COLO829 (cell line): ENCODE results near the gene GHRL.

Source experiments
- DNase-seq: peaks from one replicate; pipeline ENCODE4 v3.0.0; 2012; ENCODE audit warnings: low spot score

The GHRL gene

DNA sequence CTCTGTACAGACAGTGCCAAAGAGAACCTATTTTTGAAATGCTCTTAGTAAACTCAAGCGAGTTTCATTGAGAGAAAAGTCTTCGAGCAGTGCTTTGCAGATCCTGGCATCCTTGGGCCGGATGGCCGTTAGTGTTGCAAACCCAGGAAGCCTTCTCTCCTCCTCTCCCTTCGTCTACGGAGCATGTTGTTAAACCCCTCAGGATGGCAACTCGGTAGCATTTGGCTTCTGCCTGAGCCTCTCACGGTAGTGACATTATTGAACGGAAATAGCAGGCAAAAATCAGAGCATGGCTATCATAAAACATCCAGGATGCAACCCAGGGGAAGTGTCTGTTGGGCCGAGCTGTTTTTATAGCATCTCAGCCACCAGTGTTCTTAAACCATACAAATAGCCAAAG is 34.8 kb upstream of the GHRL start:
- DNase-seq, result no peak

DNA sequence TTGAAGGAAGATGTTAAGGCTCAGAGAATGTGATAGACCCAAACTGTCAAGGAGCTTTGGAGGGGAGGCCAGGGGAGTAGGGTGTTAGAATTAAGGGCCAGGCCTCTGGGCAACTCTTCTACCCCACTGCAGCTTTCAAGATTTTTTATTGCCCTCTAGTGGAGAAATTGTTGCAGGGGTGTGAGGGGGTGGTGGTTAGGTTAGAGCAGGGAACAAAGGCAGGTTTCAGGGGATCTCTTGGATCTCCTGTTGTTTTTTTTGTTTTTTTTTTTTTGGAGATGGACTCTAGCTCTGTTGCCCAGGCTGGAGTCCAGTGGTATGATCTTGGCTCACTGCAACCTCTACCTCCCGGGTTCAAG is 29.6 kb upstream of the GHRL start:
- no peak for DNase-seq

DNA sequence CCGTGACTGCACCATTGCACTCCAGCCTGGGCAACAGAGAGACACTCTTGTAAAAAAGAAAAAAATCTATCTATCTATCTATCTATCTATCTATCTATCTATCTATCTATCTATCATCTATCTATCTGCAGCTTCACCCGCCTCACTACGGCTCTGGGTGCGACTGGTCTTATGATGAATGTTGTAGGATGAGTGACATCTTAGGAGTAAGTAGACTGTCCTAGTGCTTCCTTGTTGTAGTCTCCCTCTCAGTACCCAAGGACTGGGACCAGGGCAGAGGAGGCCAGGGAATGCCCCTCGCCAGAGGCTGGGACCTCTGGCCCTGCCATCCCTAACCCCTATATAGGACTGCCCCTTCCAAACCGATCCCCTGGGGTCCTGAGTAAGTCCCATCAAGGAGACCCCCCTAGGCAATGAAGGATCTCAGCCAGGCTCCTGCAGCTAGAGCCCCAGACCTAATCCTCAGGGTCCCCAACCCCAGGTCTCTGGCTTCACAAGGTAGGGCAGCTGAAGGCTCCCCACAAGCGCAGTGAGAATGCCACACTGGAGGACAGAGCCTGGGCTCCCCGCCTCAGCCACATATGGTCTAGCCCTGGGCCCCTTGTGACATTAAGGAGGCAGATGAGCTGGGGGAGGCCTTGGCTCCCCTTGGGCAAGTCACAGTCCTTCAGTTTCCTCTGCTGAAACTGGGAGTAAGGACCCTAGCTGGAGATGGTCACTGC is 29.0 kb upstream of the GHRL start:
- no peak for DNase-seq

DNA sequence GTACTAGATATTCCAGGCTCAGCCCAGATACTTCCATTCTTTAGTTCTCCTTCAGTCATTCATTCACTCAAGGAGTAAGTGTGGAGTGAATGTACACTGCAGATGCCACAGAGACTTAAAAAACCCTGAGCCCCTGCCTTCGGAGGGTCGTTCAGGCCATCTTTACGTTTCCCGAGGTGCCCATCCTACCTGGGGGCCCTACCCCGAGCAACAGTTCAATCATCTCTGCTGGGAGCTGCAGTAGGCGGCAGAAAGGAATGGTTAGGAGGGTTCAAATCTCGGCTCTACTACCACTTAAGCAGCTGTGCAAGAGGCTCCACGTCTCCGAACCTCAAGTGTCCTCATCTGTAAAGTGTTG is 27.6 kb upstream of the GHRL start:
- DNase-seq, result no peak

DNA sequence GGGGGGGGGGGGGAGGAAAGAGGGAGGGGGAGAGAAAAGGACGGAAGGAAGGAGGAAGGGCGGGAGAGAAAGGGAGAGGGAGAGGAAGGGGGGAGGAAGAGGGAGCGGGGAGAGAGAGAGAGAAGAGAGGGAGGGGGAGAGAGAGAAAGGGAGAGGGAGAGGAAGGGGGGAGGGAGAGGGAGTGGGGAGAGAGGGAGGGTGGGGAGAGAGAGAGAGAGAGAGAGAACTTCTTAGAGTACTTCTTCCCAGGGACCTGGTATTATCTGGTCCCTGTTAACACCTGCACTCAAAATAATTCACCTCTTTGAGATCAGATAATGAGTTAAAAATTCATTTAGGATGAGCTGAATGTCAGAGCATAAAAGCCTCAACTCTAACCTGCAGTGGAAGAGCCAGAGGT is 27.1 kb upstream of the GHRL start:
- DNase-seq, result no peak

DNA sequence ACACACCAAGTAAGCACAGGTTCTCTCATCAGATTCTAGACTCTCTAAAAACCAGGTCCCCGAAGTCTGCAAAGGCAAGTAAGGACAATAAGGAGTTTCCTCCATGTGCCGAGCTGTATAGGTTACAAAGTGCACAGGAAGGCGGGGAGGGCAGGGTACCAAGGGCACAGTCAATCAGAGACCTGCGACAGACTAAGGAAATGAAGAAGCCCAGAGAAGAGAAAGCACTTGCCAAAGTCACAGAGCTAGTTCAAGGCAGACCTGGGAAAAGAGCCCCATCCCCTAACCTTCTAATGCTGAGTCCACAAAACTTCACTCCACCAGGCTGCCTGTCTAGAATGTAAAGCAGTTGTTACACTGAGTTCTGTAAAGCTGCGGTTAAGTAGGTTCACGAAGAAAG is 26.5 kb upstream of the GHRL start:
- DNase-seq, result no peak

DNA sequence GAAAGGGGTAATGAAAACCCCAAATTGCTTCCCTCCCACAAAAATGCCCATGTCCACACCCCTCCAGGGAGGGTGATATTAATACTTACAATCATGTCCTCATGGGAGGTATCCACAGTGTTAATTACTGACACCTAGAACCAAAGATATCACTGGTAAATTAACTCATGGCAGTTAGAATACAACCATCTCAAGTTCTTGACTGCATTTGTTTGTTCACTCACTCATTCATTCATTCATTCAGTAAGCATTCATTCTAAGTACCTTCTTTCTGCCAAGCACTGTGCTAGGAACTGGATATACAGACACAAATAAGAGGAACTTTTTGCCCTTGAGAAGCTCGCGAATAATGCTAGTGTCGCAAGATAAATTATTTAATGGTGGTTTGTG is 25.2 kb upstream of the GHRL start:
- no peak for DNase-seq

DNA sequence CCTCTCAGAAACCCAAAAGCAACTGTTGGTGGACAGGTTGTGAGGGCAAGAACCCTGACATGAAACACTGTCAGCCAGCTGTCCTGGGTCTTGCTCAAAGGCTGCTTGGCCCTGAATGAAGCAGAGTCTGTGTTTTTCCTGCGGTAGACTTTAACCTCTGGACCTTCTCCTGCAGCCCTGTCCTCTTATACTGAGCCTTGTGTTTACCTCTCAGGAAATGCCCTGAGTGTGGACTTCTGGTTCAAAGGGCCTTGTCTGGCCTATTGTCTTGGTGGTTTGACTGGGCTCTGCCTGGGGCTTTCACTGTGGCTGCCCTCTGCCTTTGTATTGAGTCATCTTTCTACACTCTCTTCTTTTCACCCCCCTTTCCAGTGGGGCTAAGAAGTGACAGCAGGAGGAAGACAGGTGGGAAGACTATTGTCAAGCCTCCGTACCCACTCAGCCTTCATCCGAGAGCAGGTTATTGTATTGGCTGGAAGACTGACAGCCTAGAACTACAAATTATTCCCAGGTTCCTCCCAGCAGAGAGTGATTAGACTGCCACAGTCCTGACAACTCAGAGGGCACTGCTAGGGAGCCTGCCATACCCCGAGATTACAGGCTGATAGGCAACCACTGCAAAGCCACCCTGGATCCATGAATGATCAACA is 24.7 kb upstream of the GHRL start:
- DNase-seq, result no peak

DNA sequence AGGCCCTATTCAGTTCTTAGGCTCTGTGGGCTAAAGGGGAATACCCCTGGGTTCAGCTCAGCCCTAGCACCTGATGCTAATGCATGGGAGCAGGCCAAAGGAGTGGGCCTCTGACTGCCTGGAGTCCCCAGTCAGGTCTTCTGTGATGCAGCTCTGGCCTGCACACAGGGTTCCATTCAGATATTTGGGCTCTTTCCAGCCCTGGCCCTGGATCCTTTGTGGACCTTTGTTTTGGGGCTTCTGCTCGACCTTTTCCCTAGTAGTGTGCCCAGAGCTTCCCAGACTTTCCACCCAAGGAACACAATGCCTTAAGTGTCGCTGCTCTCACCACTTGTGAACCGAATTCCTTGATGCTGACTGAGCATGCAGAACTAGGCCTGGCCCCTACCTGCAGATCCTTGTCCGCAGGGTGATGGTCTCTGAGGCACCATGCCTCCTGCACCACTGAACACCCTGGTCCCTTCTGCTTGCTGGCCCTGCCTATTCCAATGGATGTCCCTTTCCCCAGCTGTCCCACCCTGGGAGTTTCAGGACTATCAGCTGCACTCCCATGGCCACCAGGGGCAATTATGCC is 23.1 kb upstream of the GHRL start:
- no peak for DNase-seq

DNA sequence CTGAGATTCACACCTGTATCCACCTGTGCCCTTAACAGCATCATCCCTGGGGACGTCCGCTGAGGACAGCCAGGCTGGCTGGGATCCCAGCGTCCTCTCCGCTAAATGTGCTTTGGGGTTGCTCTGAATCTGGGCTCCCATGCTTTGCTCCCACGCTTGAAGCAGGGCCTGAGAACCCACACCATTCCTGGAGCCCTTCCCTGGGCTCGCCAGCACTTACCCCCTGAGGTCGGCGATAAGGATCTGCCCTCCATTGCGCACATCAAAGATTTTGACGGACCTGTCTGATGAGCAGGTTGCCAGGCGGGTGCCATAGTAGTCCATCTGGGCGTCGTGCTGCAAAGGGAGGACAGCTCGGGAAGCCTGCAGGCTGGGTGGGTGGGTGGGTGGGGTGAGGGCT is 22.4 kb upstream of the GHRL start:
- no peak for DNase-seq

DNA sequence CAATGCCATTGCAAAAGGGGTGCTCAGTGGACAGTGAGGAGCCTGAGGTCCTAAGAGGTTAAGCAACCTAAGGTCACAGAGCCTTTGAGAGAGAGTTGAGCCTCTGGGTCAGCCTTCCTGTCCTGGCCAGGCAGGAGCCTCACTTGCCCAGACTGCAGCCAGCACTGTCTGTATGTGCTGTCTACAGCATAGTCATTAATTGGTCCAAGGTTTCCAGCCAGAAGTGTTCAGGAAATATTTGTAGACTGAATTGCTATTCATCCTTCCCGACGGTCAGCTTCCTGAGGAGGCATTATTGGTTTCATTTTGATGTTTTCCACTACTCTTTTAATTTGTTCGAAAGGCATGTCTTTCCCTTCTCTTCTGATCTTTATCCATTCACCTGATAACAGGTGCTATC is 20.1 kb upstream of the GHRL start:
- DNase-seq, result no peak

DNA sequence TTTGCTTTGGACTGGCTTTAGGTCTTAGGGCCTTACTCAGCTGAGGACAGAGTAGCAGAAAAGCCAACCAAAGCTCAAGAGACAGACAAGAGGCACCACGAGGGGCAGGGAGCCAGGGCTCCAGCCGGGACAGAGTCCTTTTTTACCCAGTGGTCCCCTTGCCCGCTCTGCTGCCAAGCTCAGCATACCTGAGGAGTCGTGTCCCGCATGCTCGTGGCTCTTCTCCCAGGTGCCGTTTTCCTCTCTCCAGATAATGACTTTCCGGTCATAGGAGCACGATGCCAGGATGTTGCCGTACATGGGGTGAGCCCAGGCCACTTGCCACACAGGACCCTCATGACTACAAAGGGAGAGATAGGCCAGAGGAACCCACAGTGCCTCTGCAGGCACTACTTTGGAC is 19.6 kb upstream of the GHRL start:
- DNase-seq, result no peak

DNA sequence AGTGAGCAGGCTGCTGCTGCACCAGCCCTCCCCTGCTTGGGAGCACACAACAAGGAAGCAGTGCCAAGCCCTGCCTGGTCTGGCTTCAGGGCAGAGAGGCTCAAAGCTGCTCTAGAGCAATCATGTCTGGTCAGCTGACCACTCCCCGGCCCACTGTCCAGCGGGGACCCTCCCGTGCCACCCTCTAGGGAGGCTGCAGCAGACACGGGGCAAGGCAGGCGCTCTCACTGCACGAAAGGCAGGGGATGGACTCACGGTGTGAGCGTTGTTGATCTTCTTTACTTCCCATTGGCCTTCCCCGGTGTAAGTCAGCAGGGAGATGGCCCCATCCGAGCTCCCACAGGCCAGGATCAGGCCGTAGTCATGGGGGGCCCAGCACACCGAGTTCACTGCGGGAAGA is 19.0 kb upstream of the GHRL start:
- no peak for DNase-seq

DNA sequence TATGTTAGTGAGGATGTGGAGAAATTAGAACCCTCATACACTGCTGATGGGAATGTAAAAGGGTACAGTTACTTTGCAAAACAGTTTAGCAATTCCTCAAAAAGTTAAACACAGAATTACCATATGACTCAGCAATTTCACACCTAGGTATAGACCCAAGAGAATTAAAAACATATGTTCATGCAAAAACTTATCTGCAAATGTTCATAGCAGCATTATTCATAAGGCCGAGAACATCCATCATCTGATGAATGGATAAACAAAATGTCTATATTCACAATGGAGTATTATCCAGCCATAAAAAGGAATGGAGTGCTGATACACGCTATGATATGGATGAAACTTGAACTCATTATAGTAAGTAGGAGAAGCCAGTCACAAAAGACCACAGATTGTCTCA is 17.8 kb upstream of the GHRL start:
- DNase-seq, result no peak

DNA sequence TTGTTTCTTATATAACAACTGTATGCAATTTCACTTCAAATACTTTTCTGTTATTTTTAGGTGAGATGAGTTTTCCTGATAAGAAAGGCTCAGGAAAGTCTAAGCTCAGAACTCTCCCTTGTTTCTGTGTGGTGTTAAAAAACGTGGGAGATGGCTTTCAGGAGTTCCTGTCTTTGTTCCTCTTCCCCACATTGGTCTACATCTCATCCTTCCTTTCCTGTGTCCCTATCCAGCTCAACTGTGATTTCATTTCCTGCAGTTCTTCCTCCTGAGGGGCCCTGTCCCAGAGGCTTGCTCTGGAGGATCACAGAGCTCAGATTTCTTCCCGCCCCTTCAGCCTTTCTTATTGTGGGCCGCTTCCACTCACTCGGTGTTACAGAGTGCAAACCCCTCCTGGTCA is 17.0 kb upstream of the GHRL start:
- no peak for DNase-seq

DNA sequence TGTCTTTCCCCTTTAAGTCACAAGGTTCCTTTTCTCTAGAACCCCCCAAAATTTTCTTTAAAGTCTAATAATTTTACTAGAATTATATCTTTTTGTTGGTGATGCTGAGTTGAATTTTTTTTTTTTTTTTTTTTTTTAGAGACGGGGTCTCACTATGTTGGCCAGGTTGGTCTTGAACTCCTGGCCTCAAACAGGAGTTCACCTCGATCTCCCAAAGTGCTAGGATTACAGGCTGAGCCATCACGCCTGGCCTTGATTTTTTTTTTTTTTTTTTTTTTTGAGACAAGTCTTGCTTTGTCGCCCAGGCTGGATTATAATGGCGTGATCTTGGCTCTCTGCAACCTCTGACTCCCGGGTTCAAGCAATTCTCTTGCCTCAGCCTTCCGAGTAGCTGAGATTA is 15.9 kb upstream of the GHRL start:
- DNase-seq, result no peak

DNA sequence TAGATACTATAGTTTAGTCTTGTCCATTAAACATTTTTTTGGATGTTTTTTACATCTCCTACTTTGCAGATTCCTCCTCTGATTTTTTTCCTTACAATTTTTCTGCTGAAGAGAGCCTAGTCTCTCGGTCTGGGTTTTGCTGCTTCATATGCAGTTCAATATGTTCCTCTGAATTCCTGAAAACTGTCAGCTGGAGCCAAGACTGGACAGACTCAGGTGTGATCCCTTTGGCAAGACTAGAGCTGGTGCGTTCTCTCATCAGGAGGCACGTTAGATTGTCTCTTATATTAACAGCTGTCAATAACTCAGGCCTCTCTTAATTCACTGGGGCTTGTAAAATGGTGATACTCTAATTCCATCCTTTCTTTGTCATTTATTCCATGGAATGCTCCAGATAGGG is 13.4 kb upstream of the GHRL start:
- no peak for DNase-seq

DNA sequence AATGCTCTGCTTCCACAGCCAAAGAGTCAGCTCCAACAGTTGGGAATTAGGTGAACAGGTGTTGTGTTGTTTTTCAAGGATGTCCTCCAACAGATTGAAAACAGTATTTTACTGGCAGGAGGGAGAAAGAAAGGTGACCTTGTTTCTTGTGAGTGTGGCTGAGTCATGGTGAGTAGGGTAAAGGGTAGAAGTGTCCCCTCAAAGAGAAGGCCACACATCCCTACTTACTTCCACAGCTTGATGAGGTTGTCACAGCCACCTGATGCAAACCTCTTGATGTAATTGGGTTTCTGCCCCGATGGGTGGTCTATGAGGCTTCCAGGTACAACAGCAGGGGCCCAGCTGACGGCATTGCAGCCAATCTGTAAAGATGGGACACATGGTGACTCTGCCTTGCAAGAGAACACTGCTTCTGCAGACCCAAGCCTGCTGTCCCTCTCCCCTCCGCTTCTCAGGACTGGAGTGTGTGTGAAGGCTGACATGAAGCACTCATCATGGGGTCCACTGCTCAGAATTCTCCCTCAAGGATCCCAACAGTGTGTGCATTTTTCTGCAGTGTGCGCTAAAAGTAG is 12.7 kb upstream of the GHRL start:
- DNase-seq, result no peak

DNA sequence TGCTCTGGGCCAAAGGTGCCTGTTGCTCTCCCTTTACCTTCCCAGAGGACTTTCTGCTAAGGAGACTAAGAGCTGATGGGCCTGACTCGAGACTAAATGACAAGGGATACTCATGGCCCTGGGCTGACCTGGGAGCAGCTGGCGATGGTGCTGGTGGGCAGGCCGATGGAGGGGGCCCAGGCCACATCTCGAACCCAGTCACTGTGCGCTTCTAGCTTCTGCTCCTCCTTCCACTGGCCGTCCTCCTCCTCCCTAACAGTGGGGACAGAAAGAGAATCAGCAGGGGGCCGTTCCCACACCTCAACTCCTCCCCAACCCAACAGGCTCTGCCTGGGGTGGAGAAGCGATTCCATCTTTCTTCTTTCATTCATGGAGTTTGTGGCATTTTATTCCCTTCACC is 12.2 kb upstream of the GHRL start:
- DNase-seq, result no peak

DNA sequence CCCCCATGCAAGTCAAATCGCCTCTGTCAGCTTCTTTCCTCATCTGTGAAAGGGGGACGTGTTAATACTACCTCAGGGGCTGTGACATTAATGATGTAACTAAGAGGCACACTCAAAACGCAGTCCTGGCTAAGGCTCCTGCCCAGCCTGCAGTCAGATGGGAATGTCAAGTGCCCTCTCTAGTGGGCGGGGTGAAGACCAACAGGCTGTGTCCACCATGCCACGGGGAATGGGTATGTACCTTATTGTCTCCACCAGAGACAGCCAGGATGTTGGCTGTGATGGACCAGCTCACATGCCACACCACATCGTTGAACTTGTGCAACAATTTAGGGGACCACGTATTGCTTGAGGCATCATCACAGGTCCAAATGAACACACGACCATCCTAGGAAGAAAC is 11.0 kb upstream of the GHRL start:
- DNase-seq, result no peak

DNA sequence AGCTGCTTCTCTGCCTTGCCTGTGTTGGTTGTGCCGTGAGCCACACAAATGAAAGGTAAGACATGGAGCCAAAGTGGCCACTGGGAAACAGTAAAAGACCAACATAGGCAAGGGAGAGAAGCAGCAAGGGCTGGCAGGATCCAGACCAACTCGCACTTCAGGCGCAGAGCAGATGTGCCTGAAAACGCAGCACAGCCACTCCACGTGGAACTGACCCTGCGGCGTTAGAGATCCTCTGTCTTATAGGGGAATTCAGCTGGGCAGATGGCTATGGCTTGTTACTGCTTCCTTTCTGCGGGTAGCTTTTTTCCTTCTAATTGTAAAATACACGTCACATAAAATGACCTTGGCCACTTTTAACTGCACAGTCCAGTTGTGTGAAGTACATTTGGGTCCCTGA is 10.4 kb upstream of the GHRL start:
- DNase-seq, result no peak

DNA sequence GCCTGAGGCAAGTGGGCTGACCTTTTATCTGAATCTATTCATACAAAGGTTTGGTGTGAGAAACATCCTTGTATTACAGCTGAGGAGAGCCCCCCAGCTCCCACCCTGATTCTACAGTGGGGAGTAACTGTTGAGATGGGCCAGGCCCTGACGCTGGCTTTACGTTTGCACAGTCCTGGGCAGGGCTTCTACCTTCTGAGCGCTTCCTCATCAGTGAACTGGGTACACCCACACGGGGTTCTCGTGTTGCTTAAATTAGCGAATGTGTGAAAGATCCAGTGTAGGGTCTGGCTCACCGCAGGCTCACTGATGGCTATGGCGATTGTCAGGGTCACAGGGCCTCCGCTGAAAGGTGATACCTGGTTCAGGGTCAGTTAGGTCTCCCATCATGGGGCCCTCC is 7.3 kb upstream of the GHRL start:
- DNase-seq, result no peak

DNA sequence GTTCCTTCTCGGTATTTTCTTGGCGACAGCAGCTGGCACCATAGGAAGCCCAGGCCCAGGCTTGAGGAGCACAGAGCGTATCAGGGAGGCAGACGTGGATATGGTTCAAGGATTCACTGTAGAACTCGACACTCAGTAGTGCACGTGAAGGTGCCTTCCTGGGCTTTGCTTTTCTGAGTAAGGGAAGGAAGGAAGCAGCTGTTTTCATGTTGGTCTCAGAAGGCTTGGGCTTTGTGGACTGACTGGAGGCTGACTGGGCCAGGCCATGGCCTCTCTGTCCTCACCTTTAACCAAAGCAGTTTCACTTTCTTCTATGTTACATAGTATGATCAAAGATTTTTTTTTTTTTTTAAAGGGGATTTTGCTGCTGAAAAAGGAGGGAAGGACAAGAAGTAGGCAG is 6.9 kb upstream of the GHRL start:
- DNase-seq, result no peak

DNA sequence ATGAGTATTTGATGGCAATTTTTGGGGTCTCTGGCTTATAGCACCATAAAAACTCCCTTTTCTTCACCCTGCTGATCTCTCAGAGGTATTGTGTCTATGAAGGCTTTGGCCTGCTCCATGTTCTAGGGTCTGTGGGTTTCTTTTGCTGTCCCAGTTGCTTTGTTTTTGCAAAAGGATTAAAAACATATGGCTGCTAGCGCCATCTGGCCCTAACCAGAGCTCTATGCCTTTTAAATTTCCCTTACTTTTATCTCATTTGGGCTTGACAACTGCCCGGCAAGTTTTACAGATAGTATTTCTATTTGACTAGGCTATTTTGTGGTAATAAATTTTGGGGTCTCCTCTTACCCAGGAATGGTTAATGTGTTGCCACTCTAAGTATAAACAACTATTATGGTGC is 6.4 kb upstream of the GHRL start:
- no peak for DNase-seq
